GM18868 (cell line): Measurements from ENCODE around the gene C11orf71.

Source experiments
- ATAC-seq: cut with Tn5 transposase; IDR thresholded peaks from one replicate; pipeline ENCODE4 v1.9.1; 2021; ENCODE audit warnings: mild to moderate bottlenecking, moderate library complexity; ENCODE audit not compliant: unreplicated experiment

C11orf71 gene

DNA sequence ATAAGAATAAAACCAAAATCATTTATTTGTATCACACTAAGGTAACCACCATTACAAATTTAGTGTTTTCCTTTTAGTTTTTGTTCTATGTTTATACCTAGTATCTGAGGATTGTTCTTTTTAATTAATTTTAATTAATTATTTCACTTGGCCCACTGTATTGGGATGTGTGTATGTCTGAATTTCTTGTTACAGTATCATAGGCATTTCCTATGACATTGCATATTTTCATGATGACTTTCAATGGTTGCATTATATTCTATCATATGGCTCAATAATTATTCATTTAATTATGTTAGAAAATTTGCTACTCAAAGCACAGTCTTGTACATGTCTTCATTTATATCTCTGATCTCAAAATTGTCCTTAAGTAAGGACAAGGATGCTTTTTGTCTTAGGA is 41.0 kb downstream of the C11orf71 start:
- no peak for ATAC-seq

DNA sequence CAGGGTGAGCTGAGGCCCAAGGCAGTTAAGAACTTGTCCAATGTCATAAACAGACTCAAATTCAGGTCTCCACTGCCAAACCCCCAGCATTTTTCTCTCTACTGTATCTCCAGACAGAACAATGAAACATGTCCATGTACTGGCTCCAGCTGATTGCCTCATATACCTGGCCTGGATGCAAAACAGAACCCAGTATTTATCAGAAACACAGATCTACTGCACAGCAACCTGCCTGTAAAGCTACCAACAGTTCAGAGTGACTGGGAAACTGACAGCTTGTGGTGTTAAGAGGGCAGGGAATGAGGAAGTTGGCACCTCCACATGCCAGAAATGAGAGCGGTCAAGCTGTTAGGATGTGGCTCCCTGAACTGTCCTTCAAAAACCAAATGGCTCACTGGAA is 41.6 kb downstream of the C11orf71 start:
- no peak for ATAC-seq

DNA sequence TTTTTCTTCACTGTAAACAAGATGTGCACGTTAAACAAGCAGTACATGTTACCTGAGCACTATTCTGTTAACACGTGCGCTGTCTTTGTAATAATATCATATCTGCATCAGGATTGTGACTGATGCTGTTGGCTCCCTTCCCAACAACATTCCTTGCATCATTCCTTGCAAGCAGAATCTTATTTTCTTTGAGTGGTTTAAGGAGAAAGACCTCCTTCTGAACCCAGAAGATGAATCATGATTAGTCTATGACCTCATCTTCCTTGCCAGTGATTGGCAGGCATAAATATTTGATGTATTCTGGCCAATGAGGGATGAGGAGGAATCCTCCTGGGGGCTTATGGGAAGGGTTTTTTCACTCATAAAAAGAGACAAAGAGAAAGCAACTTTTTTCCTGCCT is 46.2 kb downstream of the C11orf71 start:
- no peak for ATAC-seq

DNA sequence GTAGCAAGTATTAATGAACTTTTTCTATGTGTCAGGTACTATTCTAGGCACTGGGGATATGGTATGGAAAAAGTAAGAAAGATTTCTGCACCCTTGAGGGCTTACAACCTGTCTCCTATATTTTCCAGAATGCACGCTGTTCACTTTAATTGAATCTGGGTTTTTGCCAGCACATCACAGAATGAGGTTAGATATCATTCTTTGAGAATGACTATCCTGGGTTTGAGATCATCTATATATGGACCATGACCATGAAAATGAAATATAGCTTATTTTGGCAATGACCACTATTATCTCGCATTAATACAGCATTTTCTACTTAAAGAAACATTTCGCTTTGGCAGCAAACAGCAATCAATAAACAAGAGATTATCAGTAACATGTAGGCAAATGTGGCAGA is 46.9 kb downstream of the C11orf71 start:
- no peak for ATAC-seq

DNA sequence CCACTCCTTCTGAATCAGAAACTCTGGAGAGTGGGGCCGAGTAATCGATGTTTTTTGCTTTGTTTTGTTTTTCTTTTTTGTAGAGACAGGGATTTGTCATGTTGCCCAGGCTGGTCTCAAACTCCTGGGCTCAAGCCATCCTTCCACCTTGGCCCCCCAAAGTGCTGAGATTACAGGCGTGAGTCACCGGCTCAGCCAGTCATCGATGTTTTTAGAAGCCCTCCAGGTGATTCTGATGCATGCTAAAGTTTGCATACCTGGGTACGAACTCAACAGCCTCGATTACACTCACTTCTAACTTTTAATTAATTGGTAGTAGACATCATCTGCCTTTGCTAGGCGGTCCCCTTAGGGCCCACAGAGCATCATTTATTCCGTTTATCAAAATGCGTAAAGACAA is 50.3 kb downstream of the C11orf71 start:
- no peak for ATAC-seq
